MG63 (cell line): Measurements from ENCODE around the gene ATOSB. TPM values are rescaled to one million over a fixed set of nuclear protein-coding genes. Genes with fewer than 3 reads are reported as not detected.
A peak's percentile ranks its signal among the peaks of the same experiment; 100 is the strongest.

Experiments used
- DNase-seq: peaks from one replicate; pipeline ENCODE4 v3.0.0-alpha.2; 2020
- H3K27me3 ChIP-seq: fragments of 250-450 bp; sonication (Bioruptor Pico); 2 replicates; pipeline ENCODE4 v1.5.1; 2020; ENCODE audit warnings: mild to moderate bottlenecking, moderate library complexity
- H3K36me3 ChIP-seq: fragments of 250-450 bp; sonication (Bioruptor Pico); 2 replicates; pipeline ENCODE4 v1.5.1; 2020; ENCODE audit warnings: mild to moderate bottlenecking, moderate library complexity
- H3K4me3 ChIP-seq: fragments of 250-450 bp; sonication (Bioruptor Pico); 2 replicates; pipeline ENCODE4 v1.5.1; 2020; ENCODE audit warnings: mild to moderate bottlenecking, moderate library complexity
- H3K9me3 ChIP-seq: fragments of 250-450 bp; sonication (Bioruptor Pico); 2 replicates; pipeline ENCODE4 v1.5.1; 2020; ENCODE audit warnings: mild to moderate bottlenecking, moderate library complexity
- total RNA-seq: library from RNA; depleted of rRNA; stranded (reverse); fragments of >200 nt; shearing (Covaris generic); gene quantifications from 2 replicates; pipeline ENCODE4 v1.2.3, GENCODE V29; 2014; ENCODE audit warnings: low replicate concordance

Gene ATOSB
- total RNA-seq, 1 experiment from 2014 or later, result 2.0 TPM

DNA sequence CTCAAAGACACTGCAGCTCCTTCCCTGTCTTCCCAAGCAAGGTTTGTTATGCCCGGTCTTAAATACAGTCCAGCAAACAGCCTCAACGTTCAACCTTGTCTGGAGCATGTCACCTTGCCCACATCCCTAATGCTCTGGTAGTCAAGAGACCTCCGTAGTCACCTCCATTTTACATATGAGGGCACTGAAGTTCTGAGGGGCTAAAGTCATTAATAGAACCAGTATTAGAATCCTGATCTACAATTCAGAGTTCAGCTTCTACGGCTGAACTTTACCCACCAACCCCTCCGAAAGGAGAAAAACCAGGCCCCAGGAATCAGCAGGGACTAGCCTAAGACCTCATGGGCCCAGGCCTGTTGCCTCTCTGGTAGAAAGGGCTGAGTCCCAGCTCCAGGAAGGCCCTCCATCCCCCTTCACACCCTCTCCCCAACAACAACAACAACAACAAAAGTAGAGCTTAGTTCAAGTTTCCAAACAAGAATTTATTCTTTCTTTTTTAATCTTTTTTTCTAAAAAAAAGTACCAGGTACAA is 11.9 kb downstream of the ATOSB start:
- DNase-seq, result no peak
- H3K36me3 ChIP-seq, result peaks cover 19% of the 10 kb centered on the region
- H3K4me3 ChIP-seq, result peak overlapping the region; percentile 79
- H3K27me3 ChIP-seq, result no peaks in the 10 kb centered on the region
- H3K9me3 ChIP-seq, result no peaks in the 10 kb centered on the region

GRCh38 chr9:35102769-35103659 is 12.6 kb downstream of the ATOSB start, which contains the start of gene STOML2:
TSS of gene STOML2 (minus strand) at chr9:35103131. CDS start at chr9:35103094, 37 bp downstream.
- H3K27me3 ChIP-seq, result no peaks in the 10 kb centered on the region
- peak; percentile 93 for DNase-seq
- peaks cover 19% of the 10 kb centered on the region for H3K36me3 ChIP-seq
- H3K9me3 ChIP-seq, result no peaks in the 10 kb centered on the region
- H3K4me3 ChIP-seq, result peak within 1 kb of the TSS; percentile 79

GRCh38 chr9:35102465-35102768 is 13.2 kb downstream of the ATOSB start:
- DNase-seq, result no peak
- H3K27me3 ChIP-seq, result no peaks in the 10 kb centered on the region
- H3K36me3 ChIP-seq, result peaks cover 19% of the 10 kb centered on the region
- H3K4me3 ChIP-seq, result peak overlapping the region; percentile 79
- H3K9me3 ChIP-seq, result no peaks in the 10 kb centered on the region

GRCh38 chr9:35097573-35097972 is 18.1 kb downstream of the ATOSB start:
- DNase-seq, result no peak
- H3K4me3 ChIP-seq, result no peak overlapping the region
- H3K9me3 ChIP-seq, result no peaks in the 10 kb centered on the region
- H3K36me3 ChIP-seq, result peaks cover 19% of the 10 kb centered on the region
- H3K27me3 ChIP-seq, result no peaks in the 10 kb centered on the region

DNA sequence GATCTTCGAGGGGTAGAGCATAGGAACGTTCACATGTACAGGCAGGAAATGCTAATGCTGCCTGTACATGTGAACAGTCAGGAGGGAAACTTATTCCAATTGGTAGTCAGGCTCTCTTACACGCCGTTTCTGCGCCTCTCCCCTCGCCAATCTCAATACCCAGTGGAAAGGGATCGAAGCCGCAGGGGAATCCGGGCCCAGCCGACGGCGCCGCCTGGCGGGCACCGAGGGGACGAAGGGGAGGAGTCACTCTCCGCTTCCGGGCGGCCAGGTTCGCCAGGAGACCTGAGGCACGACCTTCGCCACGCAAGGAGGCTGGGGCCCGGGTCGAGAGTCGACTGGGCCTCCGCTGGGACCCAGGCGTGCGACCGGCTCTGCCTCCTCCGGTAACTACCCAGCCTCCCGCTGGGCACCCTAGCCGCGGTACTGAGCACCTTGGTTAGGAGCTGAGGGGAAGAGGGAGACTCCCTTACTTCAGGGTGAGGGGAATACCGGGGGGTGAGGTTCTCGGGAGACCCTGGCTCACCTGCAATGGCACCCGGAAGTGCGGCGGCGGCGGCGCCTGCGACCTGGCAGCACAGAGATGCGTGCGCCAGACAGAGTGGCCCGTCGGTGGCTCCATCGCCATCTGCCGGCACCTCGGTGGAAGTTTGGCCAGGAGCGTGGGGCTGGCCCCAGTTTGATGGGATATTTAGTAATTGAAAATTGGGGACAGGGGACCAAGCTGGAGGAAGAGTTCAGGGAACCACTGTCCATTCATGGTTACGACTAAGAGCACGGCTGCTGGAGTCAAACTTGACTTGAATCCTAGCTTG is 19.4 kb downstream of the ATOSB start, which contains the start of gene PIGO:
Gene PIGO, minus strand, starts transcription at position 557 of the 815 bp plus-strand sequence. CDS start 1,026 bp downstream, outside the sequence.
- peak; percentile 77 for DNase-seq
- Histone ChIP-seq H3K4me3 (peak within 1 kb of the TSS; percentile 83), H3K9me3 (no peaks in the 10 kb centered on the region), H3K36me3 (peaks cover 12% of the 10 kb centered on the region), H3K27me3 (no peaks in the 10 kb centered on the region)

DNA sequence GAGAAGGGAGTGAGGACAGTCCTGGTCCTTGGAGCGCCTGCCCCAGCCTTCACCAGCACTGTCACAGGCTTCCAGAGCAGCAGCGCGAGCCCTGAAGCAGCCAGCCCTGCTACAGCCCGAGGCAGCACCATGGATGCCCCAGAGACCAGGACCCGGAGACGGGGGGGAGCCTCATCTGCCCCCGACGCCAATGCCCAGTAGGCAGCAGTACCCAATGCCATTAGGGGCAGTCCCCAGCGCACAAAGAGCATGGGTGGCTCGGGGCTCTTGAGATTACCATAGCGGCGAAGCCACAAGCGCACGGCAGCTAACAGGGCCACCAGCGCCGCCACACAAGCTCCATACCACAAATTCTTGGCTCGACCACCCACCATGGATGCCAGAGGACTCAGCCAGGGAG is 24.1 kb downstream of the ATOSB start:
- Histone ChIP-seq H3K36me3 (no peaks in the 10 kb centered on the region; the same call in 1 of the 2 replicates), H3K9me3 (no peaks in the 10 kb centered on the region), H3K27me3 (no peaks in the 10 kb centered on the region), H3K4me3 (no peak overlapping the region)
- no peak for DNase-seq

DNA sequence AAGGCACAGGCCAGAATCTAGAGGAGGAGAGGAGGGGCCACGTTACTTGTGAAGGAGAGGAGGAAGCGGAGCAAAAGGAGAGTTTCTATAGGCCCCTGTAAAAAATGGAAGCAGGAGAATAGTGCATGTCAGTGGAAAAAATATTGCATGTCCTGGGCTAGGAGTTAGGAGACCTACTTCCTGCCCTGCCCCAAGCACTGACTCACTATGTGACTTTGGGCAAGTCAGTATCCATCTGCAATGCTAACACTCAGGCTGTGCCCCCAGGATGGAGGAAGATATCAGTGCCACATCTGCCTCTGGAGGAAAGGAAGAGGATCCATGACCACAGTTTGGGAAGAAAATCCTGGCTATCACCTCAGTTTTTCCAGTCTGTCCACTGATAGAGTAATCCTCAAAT is 26.2 kb downstream of the ATOSB start:
- Histone ChIP-seq H3K36me3 (no peaks in the 10 kb centered on the region; the same call in 1 of the 2 replicates), H3K4me3 (no peak overlapping the region), H3K9me3 (no peaks in the 10 kb centered on the region), H3K27me3 (no peaks in the 10 kb centered on the region)
- DNase-seq, result no peak

- no peaks in the 10 kb centered on the region for H3K9me3 ChIP-seq
- H3K4me3 ChIP-seq, result no peak overlapping the region
- H3K27me3 ChIP-seq, result no peaks in the 10 kb centered on the region
- H3K36me3 ChIP-seq, result no peaks in the 10 kb centered on the region
- no peak for DNase-seq
Measured at GRCh38 chr9:35085078-35085477, 30.6 kb downstream of the ATOSB start.

DNA sequence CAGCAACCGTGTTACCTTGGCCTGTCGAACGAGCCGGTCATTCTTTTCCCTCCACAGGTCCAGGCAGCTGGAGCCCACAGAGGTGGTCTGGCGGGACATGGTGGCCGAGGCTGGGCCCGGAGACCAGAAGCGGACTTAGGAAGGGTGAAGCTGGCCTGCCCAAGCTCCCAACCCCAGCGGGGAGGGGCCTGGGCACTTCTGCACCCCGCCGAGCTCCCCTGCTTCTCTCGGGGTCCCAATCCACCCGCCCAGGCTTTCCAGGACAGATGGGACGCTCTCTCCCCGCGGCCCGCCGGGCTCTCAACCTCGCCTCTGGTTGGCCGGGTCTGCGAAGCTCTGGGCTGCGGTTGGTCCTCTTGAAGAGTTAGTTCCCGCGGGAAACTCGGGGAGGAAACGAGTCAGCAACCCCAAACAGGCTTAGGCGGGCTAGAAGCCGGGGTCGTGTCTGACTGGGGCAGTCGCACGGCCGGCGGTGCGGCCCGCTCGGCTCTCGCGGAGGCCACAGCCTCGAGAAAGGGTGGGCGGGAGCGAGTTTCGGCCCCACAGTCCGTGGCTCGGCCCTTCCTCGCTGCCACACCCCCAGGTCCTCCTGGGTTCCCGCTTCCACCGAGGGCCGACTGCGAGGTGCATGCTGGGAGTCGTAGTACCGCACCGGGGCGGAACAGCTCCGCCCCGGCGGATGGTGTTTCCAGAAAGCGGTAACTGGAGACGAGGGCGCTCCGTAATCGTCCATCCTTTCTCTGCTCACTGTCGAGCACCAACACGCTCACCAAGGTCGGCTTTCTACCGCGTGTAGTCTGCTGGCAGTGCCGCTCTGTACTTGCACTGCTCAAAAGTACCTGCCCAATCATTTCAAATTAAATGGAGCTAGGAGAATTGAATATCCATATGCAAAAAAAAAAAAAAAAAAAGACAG is 36.0 kb downstream of the ATOSB start, which contains the start of gene FANCG:
Gene FANCG, minus strand, starts transcription at position 517 of the 916 bp plus-strand sequence. Its CDS starts 418 bp downstream, at position 99.
- Histone ChIP-seq H3K36me3 (peaks cover 3% of the 10 kb centered on the region), H3K27me3 (no peaks in the 10 kb centered on the region), H3K9me3 (no peaks in the 10 kb centered on the region), H3K4me3 (peak within 1 kb of the TSS; percentile 71)
- peak; percentile 88 for DNase-seq

DNA sequence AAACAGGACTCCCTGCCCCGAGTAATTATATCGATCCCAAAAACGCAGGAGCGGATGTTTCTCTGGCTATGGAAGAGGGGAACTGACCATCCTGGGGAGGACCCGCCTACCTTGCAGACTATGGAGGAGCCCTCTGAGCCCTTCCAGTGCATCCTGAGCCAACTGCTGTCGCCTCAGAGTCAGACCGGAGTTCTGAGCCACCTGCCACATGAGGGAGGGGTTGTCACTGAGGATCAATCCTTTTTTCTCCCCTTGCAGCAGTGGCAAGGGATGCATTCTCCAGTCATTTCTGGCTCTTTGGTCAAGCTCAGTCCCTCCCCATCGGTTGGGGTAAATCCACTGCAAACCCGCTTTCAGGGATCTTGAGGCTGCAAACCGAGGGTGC is 36.6 kb downstream of the ATOSB start:
- no peak for DNase-seq
- Histone ChIP-seq H3K36me3 (peaks cover 3% of the 10 kb centered on the region), H3K4me3 (peak overlapping the region; percentile 71), H3K27me3 (no peaks in the 10 kb centered on the region), H3K9me3 (no peaks in the 10 kb centered on the region)

DNA sequence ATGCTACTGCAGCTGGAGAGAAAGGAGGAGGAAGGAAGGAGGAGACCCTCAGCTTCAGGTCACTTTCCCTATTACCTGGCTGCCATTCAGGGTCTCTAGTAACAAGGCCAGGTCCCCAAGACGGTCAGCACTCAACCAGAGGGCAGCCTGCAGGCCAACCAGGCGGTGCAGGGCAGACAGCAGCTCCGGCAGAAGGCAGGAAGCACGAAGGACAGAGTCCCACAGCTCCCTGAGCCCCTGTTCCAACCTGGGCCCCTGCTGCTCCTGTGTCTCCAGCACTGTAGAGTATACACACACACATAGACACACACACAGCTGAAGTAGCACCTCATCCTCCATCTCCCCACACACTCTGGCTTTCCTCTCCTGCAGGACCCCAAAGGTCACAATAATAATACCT is 37.6 kb downstream of the ATOSB start:
- no peak overlapping the region for H3K4me3 ChIP-seq

GRCh38 chr9:35076848-35077247 is 38.8 kb downstream of the ATOSB start:
- H3K9me3 ChIP-seq, result no peaks in the 10 kb centered on the region
- peaks cover 3% of the 10 kb centered on the region for H3K36me3 ChIP-seq
- H3K4me3 ChIP-seq, result no peak overlapping the region
- H3K27me3 ChIP-seq, result no peaks in the 10 kb centered on the region
- DNase-seq, result no peak

More for the DNA sequence above, 37.6 kb downstream of the ATOSB start:
- H3K9me3 ChIP-seq, result no peaks in the 10 kb centered on the region
- H3K27me3 ChIP-seq, result no peaks in the 10 kb centered on the region
- peaks cover 3% of the 10 kb centered on the region for H3K36me3 ChIP-seq
- no peak for DNase-seq

DNA sequence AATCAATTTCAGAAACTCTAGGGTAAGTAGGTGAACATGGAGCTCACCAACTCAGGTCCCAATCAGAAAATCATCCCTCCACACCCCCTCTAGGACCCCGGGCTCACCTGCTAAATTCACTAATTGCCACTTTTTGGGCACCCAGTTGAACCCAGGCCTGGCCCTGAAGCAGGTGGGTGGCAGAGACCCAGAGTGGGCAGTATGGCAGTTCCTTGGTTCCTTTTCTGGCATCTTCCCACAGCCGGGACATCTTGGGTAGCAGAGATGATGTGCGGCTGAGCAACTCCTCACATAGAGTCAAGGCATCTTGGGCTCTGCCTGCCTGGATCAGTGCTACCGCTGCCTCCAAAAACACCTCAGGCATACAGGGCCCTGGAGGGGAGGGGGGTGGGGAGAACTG is 40.3 kb downstream of the ATOSB start:
- Histone ChIP-seq H3K27me3 (no peaks in the 10 kb centered on the region), H3K9me3 (no peaks in the 10 kb centered on the region), H3K4me3 (no peak overlapping the region), H3K36me3 (peaks cover 14% of the 10 kb centered on the region)
- DNase-seq, result no peak

- Histone ChIP-seq H3K36me3 (peaks cover 19% of the 10 kb centered on the region), H3K27me3 (no peaks in the 10 kb centered on the region), H3K9me3 (no peaks in the 10 kb centered on the region), H3K4me3 (no peak overlapping the region)
- DNase-seq, result no peak
Measured at GRCh38 chr9:35074791-35075190, 40.9 kb downstream of the ATOSB start.

DNA sequence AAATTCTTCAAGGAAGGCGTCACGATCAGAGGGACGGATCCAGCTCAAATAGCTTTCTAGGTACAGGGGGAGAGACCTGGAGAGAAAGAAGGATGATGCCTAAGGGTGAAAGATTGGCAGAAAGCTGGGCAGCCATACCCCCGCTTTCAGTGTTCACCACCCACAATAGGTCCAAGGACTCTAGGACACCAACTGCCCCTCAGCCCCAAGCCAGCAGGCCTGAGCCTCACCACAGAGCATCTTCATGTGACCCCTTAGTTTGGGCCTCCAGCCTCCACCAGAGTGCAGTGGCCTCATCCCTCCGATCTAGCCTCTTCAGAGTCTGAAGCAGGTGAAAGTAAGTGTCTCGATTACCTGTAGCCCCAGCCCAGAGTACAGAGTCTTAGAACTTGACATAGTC is 41.5 kb downstream of the ATOSB start:
- Histone ChIP-seq H3K4me3 (no peak overlapping the region), H3K36me3 (peaks cover 19% of the 10 kb centered on the region), H3K27me3 (no peaks in the 10 kb centered on the region), H3K9me3 (no peaks in the 10 kb centered on the region)
- DNase-seq, result no peak

DNA sequence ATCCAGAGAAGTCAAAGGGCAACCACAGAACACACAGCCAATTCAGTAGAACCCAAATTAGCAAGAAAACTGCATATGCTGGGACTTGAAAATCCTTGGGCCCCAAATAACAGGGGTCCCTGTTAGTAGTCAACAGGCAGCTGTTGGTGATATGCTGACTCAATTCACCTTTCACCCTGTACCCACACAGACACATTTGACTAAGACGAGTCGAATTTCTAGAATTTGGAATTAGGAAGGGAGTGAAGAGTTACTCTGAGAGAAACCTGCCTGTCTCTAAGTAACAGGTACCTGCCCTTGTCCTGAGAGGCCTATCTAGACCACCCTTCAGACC is 42.4 kb downstream of the ATOSB start:
- Histone ChIP-seq H3K9me3 (no peaks in the 10 kb centered on the region), H3K27me3 (no peaks in the 10 kb centered on the region), H3K4me3 (peak overlapping the region; percentile 10; the same call in 1 of the 2 replicates), H3K36me3 (peaks cover 27% of the 10 kb centered on the region)
- no peak for DNase-seq
